Raji (cell line): ENCODE results near the gene TMEM51.

Experiments used
- POLR2A ChIP-seq: IDR thresholded peaks from 2 replicates; pipeline ENCODE4 v1.6.1; 2011; ENCODE audit warnings: low read depth, low read length, control low read depth; ENCODE audit not compliant: insufficient read depth

Gene TMEM51

GRCh38 chr1:15141935-15142539 is 11.5 kb upstream of the TMEM51 start:
- no peak for TF ChIP-seq POLR2A

- no peak for TF ChIP-seq POLR2A
These were observed 8.2 kb upstream of the TMEM51 start for GRCh38 chr1:15145327-15145726.

GRCh38 chr1:15146142-15146680 is 7.3 kb upstream of the TMEM51 start:
- no peak for TF ChIP-seq POLR2A

- TF ChIP-seq POLR2A = no peak
These were observed 6.6 kb upstream of the TMEM51 start for GRCh38 chr1:15146971-15147376.

GRCh38 chr1:15148004-15148403 is 5.5 kb upstream of the TMEM51 start:
- no peak for TF ChIP-seq POLR2A

- no peak for TF ChIP-seq POLR2A
These were observed 5.1 kb upstream of the TMEM51 start for GRCh38 chr1:15148475-15148874.

- TF ChIP-seq POLR2A = no peak
These were observed 4.6 kb upstream of the TMEM51 start for GRCh38 chr1:15148941-15149340.

- TF ChIP-seq POLR2A = no peak
These were observed 3.2 kb upstream of the TMEM51 start for GRCh38 chr1:15150376-15150775.

- TF ChIP-seq POLR2A = no peak
These were observed 2.2 kb upstream of the TMEM51 start for GRCh38 chr1:15151377-15151806.

GRCh38 chr1:15151871-15152270 is 1.7 kb upstream of the TMEM51 start:
- TF ChIP-seq POLR2A = no peak

GRCh38 chr1:15152318-15153183 is 996 bp upstream of the TMEM51 start:
- no peak for TF ChIP-seq POLR2A

GRCh38 chr1:15153842-15154479 is 414 bp downstream of the TMEM51 start:
- no peak for TF ChIP-seq POLR2A

- no peak for TF ChIP-seq POLR2A
These were observed 1.0 kb downstream of the TMEM51 start for GRCh38 chr1:15154480-15155036.

- TF ChIP-seq POLR2A = no peak
These were observed 1.6 kb downstream of the TMEM51 start for GRCh38 chr1:15155191-15155590.
